Measurements from ENCODE around the gene HOXC13. TPM values are rescaled to one million over a fixed set of nuclear protein-coding genes. Genes with fewer than 3 reads are reported as not detected.

The HOXC13 gene
- total RNA-seq, 4 donors from 2014 or later = not detected

- H3K4me1 ChIP-seq = peaks cover 9 to 26% of the 10 kb centered on the region in 2 donors
- H3K36me3 ChIP-seq = no peaks in the 10 kb centered on the region
- peaks cover 79% of the 10 kb centered on the region for H3K27me3 ChIP-seq
- 17 to 18% methylated on average over 9 of the region's 9 CpGs for WGBS, 2 donors
- no peak overlapping the region for H3K27ac ChIP-seq
- H3K9me3 ChIP-seq = no peaks in the 10 kb centered on the region
- TF ChIP-seq CTCF (IDR thresholded peaks at IDR 0.05) (no peak), POLR2A (IDR thresholded peaks at IDR 0.05) (no peak)
- DNase-seq = no peak
- intact Hi-C loops (cut with DNase I) = no loop called here
- no peak overlapping the region for H3K4me3 ChIP-seq (replicated peaks in 1 of 3)
These were observed 33.6 kb downstream of the HOXC13 start for GRCh38 chr12:53972152-53972702.

GRCh38 chr12:53972722-53973235, 34.1 kb downstream of the HOXC13 start, which contains the start of gene HOXC11:
HOXC11 (plus strand) TSS chr12:53973126; CDS start chr12:53973242, 116 bp downstream.
- TF ChIP-seq CTCF (IDR thresholded peaks at IDR 0.05) (no peak), POLR2A (IDR thresholded peaks at IDR 0.05) (no peak)
- H3K36me3 ChIP-seq = no peaks in the 10 kb centered on the region
- H3K4me3 ChIP-seq (replicated peaks in 1 of 3) = no peak within 1 kb of the TSS
- intact Hi-C loops (cut with DNase I) = no loop called here
- no peaks in the 10 kb centered on the region for H3K9me3 ChIP-seq
- no peak within 1 kb of the TSS for H3K27ac ChIP-seq
- no peak for DNase-seq
- peaks cover 9 to 26% of the 10 kb centered on the region in 2 donors for H3K4me1 ChIP-seq
- WGBS, 2 donors = 11 to 12% methylated on average over 16 to 19 of the region's 21 CpGs
- H3K27me3 ChIP-seq = peaks cover 85% of the 10 kb centered on the region

- no peak for DNase-seq
- 4 to 5% methylated on average over 31 to 50 of the region's 71 CpGs for WGBS, 2 donors
- H3K9me3 ChIP-seq = no peaks in the 10 kb centered on the region
- H3K4me3 ChIP-seq (replicated peaks in 1 of 3) = no peak overlapping the region
- peaks cover 9 to 26% of the 10 kb centered on the region in 2 donors for H3K4me1 ChIP-seq
- no peaks in the 10 kb centered on the region for H3K36me3 ChIP-seq
- TF ChIP-seq POLR2A (IDR thresholded peaks at IDR 0.05) (no peak), CTCF (IDR thresholded peaks at IDR 0.05) (no peak)
- intact Hi-C loops (cut with DNase I) = no loop called here
- peaks cover 84% of the 10 kb centered on the region for H3K27me3 ChIP-seq
- no peak overlapping the region for H3K27ac ChIP-seq
These were observed 34.8 kb downstream of the HOXC13 start for GRCh38 chr12:53973236-53974042.

GRCh38 chr12:53974084-53975063, 35.7 kb downstream of the HOXC13 start, which contains the start of gene HOTAIR:
HOTAIR (minus strand) TSS chr12:53974954.
- H3K4me3 ChIP-seq (replicated peaks in 1 of 3) = no peak within 1 kb of the TSS
- no peaks in the 10 kb centered on the region for H3K36me3 ChIP-seq
- peaks cover 9 to 26% of the 10 kb centered on the region in 2 donors for H3K4me1 ChIP-seq
- WGBS, 2 donors = 3% methylated on average over 38 to 43 of the region's 63 CpGs
- peaks cover 86% of the 10 kb centered on the region for H3K27me3 ChIP-seq
- no peaks in the 10 kb centered on the region for H3K9me3 ChIP-seq
- no peak for DNase-seq
- no peak within 1 kb of the TSS for H3K27ac ChIP-seq
- TF ChIP-seq POLR2A (IDR thresholded peaks at IDR 0.05) (no peak), CTCF (IDR thresholded peaks at IDR 0.05) (no peak)
- intact Hi-C loops (cut with DNase I) = no loop called here
